Fibroblast of lung (primary cell): ENCODE measurements around the gene PRRX1. TPM values are rescaled to one million over a fixed set of nuclear protein-coding genes. Genes with fewer than 3 reads are reported as not detected.

Source experiments
- DNase-seq, 2 donors: peaks; one replicate each; pipeline versions ENCODE4 v3.0.0 to v3.0.0-alpha.2; 2010; ENCODE audit warnings: low read depth in 2 of 2
- H2AFZ ChIP-seq: 2 replicates; pipeline ENCODE4 v1.5.1; 2012; ENCODE audit warnings: low read length, control low read depth, inconsistent platforms
- H3K27ac ChIP-seq: 2 replicates; pipeline ENCODE4 v1.5.1; 2011; ENCODE audit warnings: low read length, control low read depth; ENCODE audit not compliant: insufficient read depth
- H3K27me3 ChIP-seq: 2 replicates; pipeline ENCODE4 v1.5.1; 2011; ENCODE audit warnings: mild to moderate bottlenecking, low read length; ENCODE audit not compliant: control insufficient read depth, insufficient read depth
- H3K36me3 ChIP-seq: 2 replicates; pipeline ENCODE4 v1.5.1; 2011; ENCODE audit warnings: low read length; ENCODE audit not compliant: control insufficient read depth, insufficient read depth
- H3K4me1 ChIP-seq: 2 replicates; pipeline ENCODE4 v1.5.1; 2011; ENCODE audit warnings: low read length; ENCODE audit not compliant: control insufficient read depth, insufficient read depth; ENCODE audit errors: extremely low read depth
- H3K4me2 ChIP-seq: 2 replicates; pipeline ENCODE4 v1.5.1; 2011; ENCODE audit warnings: low read length, control low read depth; ENCODE audit not compliant: insufficient read depth; ENCODE audit errors: extremely low read depth
- H3K4me3 ChIP-seq, 4 experiments: fragments of 200-600 bp in 1 of 4; sonication (generic) in 1 of 4; replicated peaks in 1 of 4; 2 replicates each; pipeline ENCODE4 v1.5.1; 2011 to 2016; ENCODE audit warnings: low read length in 4 of 4, low read depth in 3 of 4, mild to moderate bottlenecking in 3 of 4, control low read depth in 2 of 4, inconsistent platforms in 1 of 4, mixed read lengths in 1 of 4; ENCODE audit not compliant: insufficient read depth in 1 of 4; ENCODE audit errors: control extremely low read depth in 1 of 4
- H3K79me2 ChIP-seq: 2 replicates; pipeline ENCODE4 v1.5.1; 2012; ENCODE audit warnings: mild to moderate bottlenecking, low read length, inconsistent platforms; ENCODE audit not compliant: control insufficient read depth, insufficient read depth
- H3K9ac ChIP-seq: 2 replicates; pipeline ENCODE4 v1.5.1; 2011; ENCODE audit warnings: mild to moderate bottlenecking, low read length, control low read depth; ENCODE audit not compliant: insufficient read depth
- H3K9me3 ChIP-seq: 2 replicates; pipeline ENCODE4 v1.5.1; 2012; ENCODE audit warnings: low read depth, low read length; ENCODE audit not compliant: control insufficient read depth, insufficient read depth
- H4K20me1 ChIP-seq: 2 replicates; pipeline ENCODE4 v1.5.1; 2011; ENCODE audit warnings: low read length; ENCODE audit not compliant: control insufficient read depth, insufficient read depth; ENCODE audit errors: extremely low read depth
- CTCF ChIP-seq, 2 donors: IDR thresholded peaks in 1 of 2; conservative IDR thresholded peaks in 1 of 2; 1 replicate in 1 of 2; 2 replicates in 1 of 2; pipeline ENCODE4 v1.5.1; 2011 to 2012; ENCODE audit warnings: low read length in 2 of 2, control low read depth in 1 of 2, inconsistent platforms in 1 of 2, low read depth in 1 of 2, mild to moderate bottlenecking in 1 of 2
- EZH2 ChIP-seq: IDR thresholded peaks from 2 replicates; pipeline ENCODE4 v1.5.1; 2012; ENCODE audit warnings: low read length, control low read depth, mild to moderate bottlenecking; ENCODE audit errors: missing control alignments
- polyA plus RNA-seq, 2 donors: library from polyadenylated mRNA; depleted of rRNA in 1 of 2; stranded (reverse) in 1 of 2; unstranded in 1 of 2; fragments of >200 nt; gene quantifications; 2 replicates each; pipeline ENCODE4 v1.2.1, GENCODE V29; 2011 to 2012; ENCODE audit warnings: missing spikeins in 1 of 2
- total RNA-seq: library from RNA; depleted of rRNA; stranded (reverse); fragments of >200 nt; gene quantifications from 2 replicates; pipeline ENCODE4 v1.2.1, GENCODE V29; 2014

PRRX1 gene
- total and polyA plus RNA-seq, 2 donors (not counting 1 experiment from before 2014, with no cell fraction given): 128 to 349 TPM

DNA sequence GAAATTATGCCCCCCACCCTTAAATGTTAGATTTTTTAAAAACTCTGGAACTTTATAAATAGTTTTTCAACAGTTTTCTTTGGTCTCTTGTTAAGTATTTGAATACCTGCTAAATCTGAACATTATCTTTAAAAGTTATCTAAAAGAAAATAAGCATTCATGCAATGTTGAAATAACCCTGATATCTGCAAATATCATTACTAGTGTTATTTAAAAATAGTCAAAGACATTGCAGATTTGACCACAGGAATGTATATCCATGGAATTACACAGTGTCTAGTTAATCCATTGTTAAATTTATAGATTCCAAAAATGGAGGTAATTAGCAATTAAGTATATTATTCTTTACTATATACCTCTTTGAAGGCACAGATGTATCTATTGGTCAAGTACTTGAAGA lies 42.0 kb downstream of the PRRX1 start:
- Histone ChIP-seq H3K9ac (no peak overlapping the region), H2AFZ (no peak overlapping the region), H3K4me2 (no peak overlapping the region), H4K20me1 (no peaks in the 10 kb centered on the region), H3K4me3 (no peak overlapping the region), H3K4me1 (peaks cover 13% of the 10 kb centered on the region), H3K27me3 (no peaks in the 10 kb centered on the region), H3K79me2 (peaks cover 71% of the 10 kb centered on the region), H3K27ac (no peak overlapping the region), H3K9me3 (no peaks in the 10 kb centered on the region), H3K36me3 (no peaks in the 10 kb centered on the region)
- DNase-seq: peak in 1 of 2 donors; percentile 59
- TF ChIP-seq EZH2 (no peak), CTCF (conservative IDR thresholded peaks at IDR 0.05 in 1 of 2, IDR thresholded peaks at IDR 0.05 in 1 of 2; ENCODE audit: low read depth in 1 of 2, low read length in 2 of 2) (no peak)

DNA sequence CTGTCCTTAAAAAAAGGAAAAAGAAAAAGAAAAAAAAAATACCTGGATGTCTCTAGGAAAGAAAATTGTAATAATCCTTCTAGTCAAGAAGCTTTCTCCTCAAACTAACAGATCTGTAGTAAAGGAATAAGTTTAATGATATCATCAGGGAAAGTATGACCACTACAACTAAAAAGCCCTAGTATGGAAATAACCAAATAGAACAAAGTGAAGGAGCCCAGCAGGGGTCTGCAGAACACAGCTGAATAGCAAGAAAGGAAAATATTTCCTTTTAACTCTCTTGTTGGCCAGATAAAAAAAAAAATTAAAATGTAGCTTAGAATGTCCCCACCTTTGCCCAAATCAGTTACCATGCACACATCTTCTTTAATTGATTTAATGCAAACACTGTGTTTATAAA lies 43.2 kb downstream of the PRRX1 start:
- H3K9ac ChIP-seq: no peak overlapping the region
- peak overlapping the region; percentile 85 for H3K27ac ChIP-seq
- no peak for DNase-seq
- no peak for TF ChIP-seq CTCF (conservative IDR thresholded peaks at IDR 0.05 in 1 of 2, IDR thresholded peaks at IDR 0.05 in 1 of 2; ENCODE audit: low read depth in 1 of 2, low read length in 2 of 2)
- no peak for TF ChIP-seq EZH2
- H3K9me3 ChIP-seq: no peaks in the 10 kb centered on the region
- H3K79me2 ChIP-seq: peaks cover 63% of the 10 kb centered on the region
- H3K4me1 ChIP-seq: peaks cover 17% of the 10 kb centered on the region
- peak overlapping the region; percentile 54 for H3K4me2 ChIP-seq
- H3K4me3 ChIP-seq: no peak overlapping the region
- no peaks in the 10 kb centered on the region for H4K20me1 ChIP-seq
- no peaks in the 10 kb centered on the region for H3K36me3 ChIP-seq
- H3K27me3 ChIP-seq: no peaks in the 10 kb centered on the region
- H2AFZ ChIP-seq: no peak overlapping the region

- Histone ChIP-seq H4K20me1 (no peaks in the 10 kb centered on the region), H3K4me2 (peak overlapping the region; percentile 70), H3K27ac (peak overlapping the region; percentile 85), H3K9ac (no peak overlapping the region), H3K9me3 (no peaks in the 10 kb centered on the region), H3K4me1 (peaks cover 22% of the 10 kb centered on the region), H3K79me2 (peaks cover 63% of the 10 kb centered on the region), H3K4me3 (no peak overlapping the region), H3K27me3 (no peaks in the 10 kb centered on the region), H3K36me3 (peaks cover 1% of the 10 kb centered on the region), H2AFZ (no peak overlapping the region)
- no peak for TF ChIP-seq CTCF (conservative IDR thresholded peaks at IDR 0.05 in 1 of 2, IDR thresholded peaks at IDR 0.05 in 1 of 2; ENCODE audit: low read depth in 1 of 2, low read length in 2 of 2)
- no peak for TF ChIP-seq EZH2
- peak; percentile 95 to 99 for DNase-seq
Measured at GRCh38 chr1:170707959-170708655, 44.2 kb downstream of the PRRX1 start.
